Germinal center (tissue), 1 donor: ENCODE measurements around the gene KRTAP21-3.
"Not testable (repeated sequence)": the region's sequence is repeated elsewhere in the genome, so short reads cannot be mapped to it uniquely, and the experiment has no call there.

Experiments
- DNase-seq: peaks from one replicate; pipeline ENCODE4 v3.0.0; 2012; ENCODE audit warnings: mixed read lengths, low spot score

The KRTAP21-3 gene

GRCh38 chr21:30718239-30718909 is at the start of gene KRTAP21-3:
Gene KRTAP21-3, minus strand, starts transcription at chr21:30718777. Its CDS starts 18 bp downstream, at chr21:30718759.
- no peak for DNase-seq

GRCh38 chr21:30760776-30761175 is 42.2 kb upstream of the KRTAP21-3 start:
- no peak for DNase-seq

GRCh38 chr21:30758306-30758705 is 39.7 kb upstream of the KRTAP21-3 start:
- DNase-seq = no peak

- not testable (repeated sequence) for DNase-seq
Measured at GRCh38 chr21:30755328-30755727, 36.8 kb upstream of the KRTAP21-3 start, which contains the start of gene KRTAP21-1. Gene KRTAP21-1, minus strand, starts transcription at chr21:30755428. Its CDS starts 50 bp downstream, at chr21:30755378.

- DNase-seq = no peak
Measured at GRCh38 chr21:30747159-30747558, 28.6 kb upstream of the KRTAP21-3 start, which contains the start of gene KRTAP21-2. Gene KRTAP21-2, minus strand, starts transcription at chr21:30747259. Its CDS starts 57 bp downstream, at chr21:30747202.

- DNase-seq = no peak
Measured at GRCh38 chr21:30740462-30740861, 21.9 kb upstream of the KRTAP21-3 start.

GRCh38 chr21:30733026-30733425 is 14.4 kb upstream of the KRTAP21-3 start:
- no peak for DNase-seq

- no peak for DNase-seq
Measured at GRCh38 chr21:30726726-30727125, 8.1 kb upstream of the KRTAP21-3 start.

GRCh38 chr21:30719401-30719800 is 824 bp upstream of the KRTAP21-3 start:
- no peak for DNase-seq

GRCh38 chr21:30717105-30717504 is 1.5 kb downstream of the KRTAP21-3 start:
- DNase-seq = no peak

GRCh38 chr21:30714946-30715345 is 3.6 kb downstream of the KRTAP21-3 start:
- DNase-seq = no peak

GRCh38 chr21:30714456-30714855 is 4.1 kb downstream of the KRTAP21-3 start:
- no peak for DNase-seq

GRCh38 chr21:30713766-30714165 is 4.8 kb downstream of the KRTAP21-3 start:
- no peak for DNase-seq

GRCh38 chr21:30710499-30710898 is 8.1 kb downstream of the KRTAP21-3 start:
- no peak for DNase-seq

GRCh38 chr21:30707409-30707808 is 11.2 kb downstream of the KRTAP21-3 start:
- DNase-seq = no peak

- DNase-seq = no peak
Measured at GRCh38 chr21:30695956-30696355, 22.6 kb downstream of the KRTAP21-3 start.

GRCh38 chr21:30689822-30690221 is 28.8 kb downstream of the KRTAP21-3 start:
- DNase-seq = no peak

- DNase-seq = no peak
Measured at GRCh38 chr21:30684506-30684905, 34.1 kb downstream of the KRTAP21-3 start.

GRCh38 chr21:30680586-30680985 is 38.0 kb downstream of the KRTAP21-3 start:
- DNase-seq = no peak

- no peak for DNase-seq
Measured at GRCh38 chr21:30676737-30677136, 41.8 kb downstream of the KRTAP21-3 start.

GRCh38 chr21:30674312-30674711 is 44.3 kb downstream of the KRTAP21-3 start:
- no peak for DNase-seq

- no peak for DNase-seq
Measured at GRCh38 chr21:30672985-30673650, 45.5 kb downstream of the KRTAP21-3 start.

- no peak for DNase-seq
Measured at GRCh38 chr21:30668776-30669175, 49.8 kb downstream of the KRTAP21-3 start.
